K562 (cell line): ENCODE measurements around the gene FBXO36. TPM values are rescaled to one million over a fixed set of nuclear protein-coding genes. Genes with fewer than 3 reads are reported as not detected.

Experiments used
- ATAC-seq: fragments of 200-7000 bp; cut with Tn5 transposase; 3 replicates; pipeline ENCODE4 v1.9.1; 2020; ENCODE audit warnings: moderate library complexity
- BruUV-seq: library from RNA; stranded (reverse); fragments of 400-500 nt; replicated peaks from 2 replicates; lab custom pipeline; 2021; lab: Mats Ljungman, UMichigan
- CTCF ChIA-PET: fragments of 300-600 bp; formaldehyde crosslinking; extraction: SDS; loops from one replicate; lab custom pipeline; 2021; ENCODE audit warnings: low intra/inter-chr PET ratio; lab: Yijun Ruan, JAX
- POLR2A ChIA-PET: fragments of 300-600, 350-650 bp; sonication (Branson Sonifier 250); formaldehyde crosslinking; extraction: SDS; loops from one replicate; lab custom pipeline; 2021; ENCODE audit warnings: antibody characterized with exemption, inconsistent platforms; lab: Yijun Ruan, JAX
- DNase-seq, 4 experiments: peaks; one replicate each; pipeline versions ENCODE4 v3.0.0 to v3.0.0-alpha.2; 2011 to 2018; ENCODE audit warnings: low spot score in 3 of 4, mixed read lengths in 3 of 4; ENCODE audit errors: extremely low read depth in 1 of 4
- FAIRE-seq: peaks from 2 replicates; lab custom pipeline; 2011; peaks lifted over from hg19 to GRCh38; lab: Jason Lieb, UNC
- H2AFZ ChIP-seq: 2 replicates; pipeline ENCODE4 v1.6.0; 2011; ENCODE audit warnings: low read depth, low read length, control low read depth, inconsistent platforms
- H3K27ac ChIP-seq: fragments of 200-600 bp; 3 replicates; pipeline ENCODE4 v1.8.0; 2011; ENCODE audit warnings: low read depth, mild to moderate bottlenecking, control low read depth, inconsistent platforms, low read length, moderate library complexity, mixed read lengths; ENCODE audit errors: extremely low read depth
- H3K27me3 ChIP-seq, 2 experiments: fragments of 300-600 bp in 1 of 2; 2 replicates in 1 of 2; 3 replicates in 1 of 2; pipeline versions ENCODE4 v1.6.0 to v1.8.0; 2011; ENCODE audit warnings: inconsistent platforms in 2 of 2, low read length in 2 of 2, mild to moderate bottlenecking in 1 of 2, mixed read lengths in 1 of 2, moderate library complexity in 1 of 2; ENCODE audit not compliant: control insufficient read depth in 2 of 2, insufficient read depth in 2 of 2
- H3K36me3 ChIP-seq: fragments of 300-600 bp; 3 replicates; pipeline ENCODE4 v1.8.0; 2011; ENCODE audit warnings: mild to moderate bottlenecking, low read length, inconsistent platforms; ENCODE audit not compliant: control insufficient read depth, insufficient read depth
- H3K4me1 ChIP-seq, 2 experiments: fragments of 200-600 bp in 1 of 2; replicated peaks in 1 of 2; 2 replicates in 1 of 2; 3 replicates in 1 of 2; pipeline versions ENCODE4 v1.5.1 to v1.8.0; 2011; ENCODE audit warnings: inconsistent platforms in 2 of 2, low read length in 2 of 2, mild to moderate bottlenecking in 1 of 2, mixed read lengths in 1 of 2, moderate library complexity in 1 of 2; ENCODE audit not compliant: control insufficient read depth in 2 of 2, insufficient read depth in 2 of 2
- H3K4me2 ChIP-seq: 2 replicates; pipeline ENCODE4 v1.6.1; 2011; ENCODE audit warnings: low read length, control low read depth, inconsistent platforms, mixed read lengths; ENCODE audit not compliant: insufficient read depth
- H3K4me3 ChIP-seq: fragments of 200-600 bp; sonication (generic), shearing (Covaris generic); 2 replicates; pipeline ENCODE4 v1.5.1; 2016; ENCODE audit warnings: control low read depth, inconsistent platforms
- H3K79me2 ChIP-seq: fragments of 200-600 bp; 3 replicates; pipeline ENCODE4 v1.8.0; 2011; ENCODE audit warnings: low read length, inconsistent platforms; ENCODE audit not compliant: control insufficient read depth, insufficient read depth
- H3K9ac ChIP-seq, 2 experiments: 2 replicates each; pipeline versions ENCODE4 v1.6.0 to v1.6.1; 2011; ENCODE audit warnings: low read depth in 2 of 2, low read length in 2 of 2, control low read depth in 1 of 2, inconsistent platforms in 1 of 2, mild to moderate bottlenecking in 1 of 2, mixed read lengths in 1 of 2; ENCODE audit not compliant: insufficient read depth in 1 of 2
- H3K9me1 ChIP-seq: one replicate; pipeline ENCODE4 v1.6.0; 2011; ENCODE audit warnings: inconsistent platforms, mild to moderate bottlenecking, low read length, moderate library complexity; ENCODE audit not compliant: control insufficient read depth, insufficient read depth
- H3K9me3 ChIP-seq: replicated peaks from 2 replicates; pipeline ENCODE4 v1.5.1; 2011; ENCODE audit warnings: low read depth, low read length, inconsistent platforms; ENCODE audit not compliant: control insufficient read depth, insufficient read depth
- H4K20me1 ChIP-seq: replicated peaks from 2 replicates; pipeline ENCODE4 v1.6.1; 2011; ENCODE audit warnings: low read length, inconsistent platforms, mixed read lengths; ENCODE audit not compliant: control insufficient read depth, insufficient read depth
- BMI1 ChIP-seq: fragments of 150-350 bp; IDR thresholded peaks from 2 replicates; pipeline ENCODE4 v1.6.1; 2014; ENCODE audit warnings: low read length
- DPF2 ChIP-seq: fragments of 450-650 bp; IDR thresholded peaks from 2 replicates; pipeline ENCODE4 v1.6.1; 2016
- E2F4 ChIP-seq: sonication (generic); formaldehyde crosslinking; IDR thresholded peaks from 2 replicates; pipeline ENCODE4 v1.8.0; 2022; ENCODE audit warnings: mild to moderate bottlenecking, low read depth, missing genetic modification reagents
- ETV6 ChIP-seq, 3 experiments: fragments of 150-350 bp in 1 of 3; sonication (generic) in 1 of 3; formaldehyde crosslinking in 1 of 3; IDR thresholded peaks; 2 replicates each; pipeline versions ENCODE4 v1.6.1 to v1.8.0; 2014 to 2022; ENCODE audit warnings: borderline replicate concordance in 2 of 3, low read depth in 2 of 3, antibody characterized with exemption in 1 of 3, low read length in 1 of 3, mild to moderate bottlenecking in 1 of 3, missing genetic modification reagents in 1 of 3
- MITF ChIP-seq: IDR thresholded peaks from 2 replicates; pipeline ENCODE4 v1.6.1; 2014; ENCODE audit warnings: antibody characterized with exemption
- RBM39 ChIP-seq: fragments of 200-400 bp; formaldehyde crosslinking; optimal IDR thresholded peaks from 2 replicates; pipeline ENCODE3; 2018; ENCODE audit warnings: low read depth, low read length
- TAF7 ChIP-seq: fragments of 450-650 bp; IDR thresholded peaks from 2 replicates; pipeline ENCODE4 v1.6.1; 2016; ENCODE audit warnings: missing genetic modification characterization, missing compliant biosample characterization
- THAP12 ChIP-seq: fragments of 250-450 bp; sonication (Bioruptor Pico); IDR thresholded peaks from 2 replicates; pipeline ENCODE4 v1.9.0; 2021; ENCODE audit warnings: mild to moderate bottlenecking, inconsistent platforms
- ZNF140 ChIP-seq: fragments of 250-450 bp; sonication (Bioruptor Pico); IDR thresholded peaks from 2 replicates; pipeline ENCODE4 v1.8.0; 2021; ENCODE audit warnings: moderate library complexity, mild to moderate bottlenecking, inconsistent platforms
- ZNF280B ChIP-seq: fragments of 250-450 bp; sonication (Bioruptor Pico); IDR thresholded peaks from 2 replicates; pipeline ENCODE4 v1.5.1; 2021; ENCODE audit warnings: mild to moderate bottlenecking
- ZNF41 ChIP-seq: fragments of 250-450 bp; sonication (Bioruptor Pico); conservative IDR thresholded peaks from 2 replicates; pipeline ENCODE4 v1.4.0; 2020; ENCODE audit warnings: mild to moderate bottlenecking
- whole genome bisulfite sequencing: fragments of 100-300 bp; shearing (Covaris generic); methylation state at CpG from one replicate; pipeline ENCODE4 v1.1.6; 2016; ENCODE audit warnings: low coverage, mixed read lengths; ENCODE audit not compliant: insufficient coverage; ENCODE audit errors: missing lambda C conversion rate; 5-methylcytosine and 5-hydroxymethylcytosine counted together
- in situ Hi-C: fragments of 300-500 bp; cut with MboI; formaldehyde crosslinking; loops from 4 replicates; pipeline ENCODE4 v1.15.0; 2018; ENCODE audit warnings: inconsistent platforms, mixed read lengths
- intact Hi-C: fragments of 100-400 bp; cut with micrococcal nuclease; formaldehyde crosslinking; loops from 2 replicates; pipeline ENCODE4 v1.14.2; 2022
- polyA plus RNA-seq, 8 experiments: library from polyadenylated mRNA; depleted of rRNA in 4 of 8; stranded (reverse) in 5 of 8; unstranded in 3 of 8; fragments of >200 nt; fragmentation: Nextera tagmentation in 2 of 8; fragmentation: Illumina TruSeq in 1 of 8; extraction: Ambion mirVana in 2 of 8; extraction: Trizol in 1 of 8; gene quantifications; 2 replicates each; pipeline versions ENCODE4 v1.2.1 to v1.2.3, GENCODE V29; 2011 to 2014; ENCODE audit warnings: inconsistent platforms in 1 of 8, missing spikeins in 1 of 8
- total RNA-seq, 7 experiments: library from RNA; depleted of rRNA in 6 of 7; stranded (reverse); fragments of >200 nt in 6 of 7; fragmentation: Illumina TruSeq in 2 of 7; extraction: Trizol in 2 of 7; gene quantifications; 2 replicates each; pipeline versions ENCODE4 v1.2.1 to v1.2.3, GENCODE V29; 2011 to 2021; ENCODE audit warnings: low replicate concordance in 1 of 7
- TF ChIP-seq, protein P1 (sequence below): IDR thresholded peaks from 2 replicates; pipeline ENCODE4 v1.6.1; 2012; ENCODE audit warnings: low read depth, low read length, improper control_type of control experiment, borderline replicate concordance
- TF ChIP-seq, protein P2 (sequence below): sonication (generic); formaldehyde crosslinking; IDR thresholded peaks from 2 replicates; pipeline ENCODE4 v1.8.1; 2022; ENCODE audit warnings: missing genetic modification reagents

FBXO36 gene
- total and polyA plus RNA-seq, 9 of the 15 experiments (the other 6 are each of a cell fraction or from before 2014, with no cell fraction given), result 0.40 to 0.91 (median 0.58) TPM

DNA sequence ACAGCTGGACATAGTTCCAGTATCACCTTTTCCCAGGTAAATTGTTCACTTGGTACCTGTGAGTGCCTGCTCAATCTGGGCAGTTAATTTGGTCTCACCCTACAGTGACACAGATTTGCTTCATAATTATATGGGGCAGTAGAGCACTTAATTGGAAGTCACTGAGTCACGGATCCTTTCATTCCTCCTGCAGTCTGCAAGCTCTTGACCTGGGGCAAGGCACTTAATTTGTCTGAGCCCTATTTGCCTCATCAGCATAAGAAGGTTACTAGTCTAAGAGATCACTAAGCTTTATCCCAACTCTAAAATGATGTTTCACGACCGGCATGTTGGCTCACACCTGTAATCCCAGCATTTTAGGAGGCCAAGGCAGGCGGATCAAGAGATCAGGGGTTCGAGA is 8.9 kb downstream of the FBXO36 start:
- in situ Hi-C loops (no loop called here), intact Hi-C loops (no loop called here)
- Histone ChIP-seq H2AFZ (no peak overlapping the region), H3K27me3 (no peaks in the 10 kb centered on the region), H3K9me3 (no peaks in the 10 kb centered on the region), H3K4me3 (no peak overlapping the region), H3K4me2 (no peak overlapping the region), H3K36me3 (no peaks in the 10 kb centered on the region), H3K79me2 (no peaks in the 10 kb centered on the region), H4K20me1 (no peaks in the 10 kb centered on the region), H3K27ac (no peak overlapping the region), H3K9ac (no peak overlapping the region), H3K9me1 (no peaks in the 10 kb centered on the region), H3K4me1 (no peaks in the 10 kb centered on the region)
- ChIA-PET CTCF (no interaction called here), POLR2A (no interaction called here)
- FAIRE-seq (no peak), DNase-seq (no peak), ATAC-seq (no peak)
- 77% methylated on average over 4 of the region's 5 CpGs for WGBS
- no TSS peak for BruUV-seq
- TF ChIP-seq THAP12 (CRISPR knock-in tag) (no peak), ZNF280B (CRISPR knock-in tag) (no peak), MITF (no peak), RBM39 (no peak), TAF7 (tag) (no peak), ZNF41 (CRISPR knock-in tag) (no peak), DPF2 (no peak), BMI1 (no peak), ZNF140 (CRISPR knock-in tag) (no peak), E2F4 (no peak), ETV6 (IDR thresholded peaks at IDR 0.05; ENCODE audit: borderline replicate concordance in 1 of 2, low read depth in 2 of 2, low read length in 1 of 2) (no peak), ETV6 (CRISPR knock-in tag; IDR thresholded peaks at IDR 0.05; ENCODE audit: borderline replicate concordance) (no peak)
- TF ChIP-seq, protein P1, sequence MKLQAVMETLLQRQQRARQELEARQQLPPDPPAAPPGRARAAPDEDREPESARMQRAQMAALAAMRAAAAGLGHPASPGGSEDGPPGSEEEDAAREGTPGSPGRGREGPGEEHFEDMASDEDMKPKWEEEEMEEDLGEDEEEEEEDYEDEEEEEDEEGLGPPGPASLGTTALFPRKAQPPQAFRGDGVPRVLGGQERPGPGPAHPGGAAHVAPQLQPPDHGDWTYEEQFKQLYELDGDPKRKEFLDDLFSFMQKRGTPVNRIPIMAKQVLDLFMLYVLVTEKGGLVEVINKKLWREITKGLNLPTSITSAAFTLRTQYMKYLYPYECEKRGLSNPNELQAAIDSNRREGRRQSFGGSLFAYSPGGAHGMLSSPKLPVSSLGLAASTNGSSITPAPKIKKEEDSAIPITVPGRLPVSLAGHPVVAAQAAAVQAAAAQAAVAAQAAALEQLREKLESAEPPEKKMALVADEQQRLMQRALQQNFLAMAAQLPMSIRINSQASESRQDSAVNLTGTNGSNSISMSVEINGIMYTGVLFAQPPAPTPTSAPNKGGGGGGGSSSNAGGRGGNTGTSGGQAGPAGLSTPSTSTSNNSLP, result no peak
- TF ChIP-seq, protein P2, sequence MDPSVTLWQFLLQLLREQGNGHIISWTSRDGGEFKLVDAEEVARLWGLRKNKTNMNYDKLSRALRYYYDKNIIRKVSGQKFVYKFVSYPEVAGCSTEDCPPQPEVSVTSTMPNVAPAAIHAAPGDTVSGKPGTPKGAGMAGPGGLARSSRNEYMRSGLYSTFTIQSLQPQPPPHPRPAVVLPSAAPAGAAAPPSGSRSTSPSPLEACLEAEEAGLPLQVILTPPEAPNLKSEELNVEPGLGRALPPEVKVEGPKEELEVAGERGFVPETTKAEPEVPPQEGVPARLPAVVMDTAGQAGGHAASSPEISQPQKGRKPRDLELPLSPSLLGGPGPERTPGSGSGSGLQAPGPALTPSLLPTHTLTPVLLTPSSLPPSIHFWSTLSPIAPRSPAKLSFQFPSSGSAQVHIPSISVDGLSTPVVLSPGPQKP, result no peak
